GM21423 (cell line): ENCODE data around the gene TDRKH.
"Not testable (repeated sequence)": the region's sequence is repeated elsewhere in the genome, so short reads cannot be mapped to it uniquely, and the experiment has no call there.

ENCODE experiments used
- ATAC-seq: cut with Tn5 transposase; IDR thresholded peaks from one replicate; pipeline ENCODE4 v1.9.1; 2021; ENCODE audit warnings: mild to moderate bottlenecking, moderate library complexity; ENCODE audit not compliant: unreplicated experiment

The TDRKH gene

DNA sequence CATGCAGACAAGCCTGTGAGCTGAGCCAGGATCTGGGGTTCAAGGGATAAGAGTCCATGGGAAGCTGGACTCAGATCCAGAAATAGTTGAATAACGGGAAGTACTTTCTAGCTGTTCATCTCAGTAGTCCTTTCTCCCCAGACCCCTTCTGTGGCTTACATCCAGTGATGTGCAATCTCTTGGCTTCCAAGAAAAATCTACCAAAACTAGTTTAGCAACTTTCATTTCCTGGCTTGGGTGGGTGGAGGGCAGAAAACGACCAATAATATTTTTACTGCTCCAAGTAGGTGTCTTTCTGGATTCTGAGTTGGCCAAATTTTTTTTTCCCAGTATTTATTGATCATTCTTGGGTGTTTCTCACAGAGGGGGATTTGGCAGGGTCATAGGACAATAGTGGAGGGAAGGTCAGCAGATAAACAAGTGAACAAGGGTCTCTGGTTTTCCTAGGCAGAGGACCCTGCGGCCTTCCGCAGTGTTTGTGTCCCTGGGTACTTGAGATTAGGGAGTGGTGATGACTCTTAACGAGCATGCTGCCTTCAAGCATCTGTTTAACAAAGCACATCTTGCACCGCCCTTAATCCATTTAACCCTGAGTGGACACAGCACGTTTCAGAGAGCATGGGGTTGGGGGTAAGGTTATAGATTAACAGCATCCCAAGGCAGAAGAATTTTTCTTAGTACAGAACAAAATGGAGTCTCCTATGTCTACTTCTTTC is 21.8 kb downstream of the TDRKH start:
- ATAC-seq, result not testable (repeated sequence)

DNA sequence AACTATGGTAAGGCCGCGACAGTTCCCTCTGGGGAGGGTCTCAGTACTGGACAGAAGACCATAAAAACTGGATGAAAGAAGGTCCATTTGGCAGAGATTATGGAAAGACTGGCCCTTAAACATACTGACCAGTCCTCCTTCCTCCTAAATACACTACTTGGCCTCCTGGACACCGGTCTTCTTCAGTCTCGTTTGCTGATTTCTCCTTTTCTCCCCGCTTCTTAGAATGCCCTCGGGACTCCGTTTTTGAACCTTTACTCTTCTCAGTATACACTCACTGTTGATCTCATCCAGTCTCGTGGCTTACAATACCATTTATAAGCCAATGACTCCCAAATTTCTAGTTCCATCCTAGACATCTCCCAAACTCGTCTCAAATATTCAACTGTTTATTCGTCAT is 26.3 kb downstream of the TDRKH start:
- no peak for ATAC-seq

DNA sequence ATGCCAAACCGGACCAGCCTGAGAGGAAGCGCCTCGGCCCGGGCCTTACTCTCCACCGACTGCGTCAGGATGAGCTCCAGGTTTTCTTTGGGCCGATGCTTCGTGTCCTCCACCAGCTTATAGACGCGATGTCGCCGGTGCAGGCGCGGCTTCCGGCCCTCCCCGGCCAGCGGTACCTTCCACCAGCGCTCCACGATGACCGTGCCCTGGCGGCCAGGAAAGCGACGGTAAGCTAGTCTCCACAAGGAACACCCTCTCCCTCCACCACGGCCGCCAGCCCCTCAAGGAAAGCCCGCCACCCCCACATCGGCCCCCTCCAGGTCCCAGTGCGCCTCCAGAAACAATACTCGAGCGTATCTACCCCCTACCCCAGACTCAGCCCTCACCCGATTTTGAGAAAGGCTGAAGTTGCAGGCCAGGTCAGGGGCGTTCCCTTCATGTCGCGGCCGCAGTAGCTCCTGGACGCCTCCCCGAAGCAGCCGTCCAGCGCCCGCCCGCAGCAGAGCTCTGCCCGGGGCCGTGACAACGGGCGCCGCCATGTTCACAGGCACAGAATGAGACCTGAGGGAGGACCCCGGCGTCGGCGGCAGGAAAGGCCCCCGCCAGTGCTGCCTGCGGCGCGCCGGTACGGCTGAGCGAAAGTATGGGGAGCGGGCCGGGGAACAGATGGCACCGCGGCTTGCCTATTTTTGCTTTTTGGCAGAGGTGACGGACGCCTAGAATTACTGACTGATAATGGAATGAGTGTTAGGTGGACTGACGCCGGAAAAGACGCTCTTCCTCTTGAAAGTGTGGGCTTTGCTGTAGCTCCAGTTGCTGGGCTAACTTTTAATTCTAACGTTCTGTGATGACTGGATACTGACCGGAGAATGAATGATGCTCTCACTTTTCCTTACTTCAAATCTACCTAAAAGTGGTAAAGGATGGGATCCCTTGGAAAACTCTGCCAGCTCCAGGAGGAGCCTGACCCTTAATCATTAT is 27.1 kb downstream of the TDRKH start, which contains the start of gene MRPL9:
Gene MRPL9 (minus strand): TSS at position 556 of the 981 bp plus-strand sequence. CDS start 17 bp downstream, at position 539.
- peak; percentile 95 for ATAC-seq

DNA sequence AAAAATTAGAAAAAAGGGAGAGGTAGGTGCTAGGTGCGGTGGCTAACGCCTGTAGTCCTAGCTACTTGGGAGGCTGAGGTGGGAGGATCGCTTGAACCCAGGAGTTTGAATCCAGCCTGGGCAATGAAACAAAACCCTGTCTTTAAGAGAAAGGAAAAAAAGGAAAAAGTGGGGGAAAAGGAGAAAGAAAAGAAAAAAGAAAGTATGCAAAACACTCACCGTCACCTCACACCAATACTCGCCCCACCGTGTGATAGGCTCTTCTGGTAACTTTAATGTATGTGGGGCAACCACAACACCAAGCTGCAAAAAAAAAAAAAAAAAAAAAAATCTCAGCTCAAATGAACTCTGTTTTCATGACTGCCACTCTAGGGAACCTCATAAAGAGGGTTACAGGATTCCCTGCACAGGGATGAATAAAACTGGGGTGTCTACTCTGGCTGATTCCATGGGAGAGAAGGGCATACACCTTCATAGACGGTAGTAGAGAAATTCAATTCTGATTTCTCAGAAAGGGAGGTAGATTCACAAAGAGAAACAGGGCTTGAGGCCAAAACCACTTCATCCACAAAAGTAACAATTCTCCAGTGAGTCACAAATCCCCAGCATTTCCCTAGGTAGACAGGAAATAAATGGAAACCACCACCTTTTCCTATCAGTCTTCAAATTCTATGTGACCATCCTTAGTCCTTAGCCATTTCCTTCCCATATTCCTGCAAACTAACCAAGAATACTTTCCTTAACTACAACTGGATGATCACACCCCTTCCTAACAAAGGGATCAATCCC is 29.5 kb downstream of the TDRKH start:
- no peak for ATAC-seq

DNA sequence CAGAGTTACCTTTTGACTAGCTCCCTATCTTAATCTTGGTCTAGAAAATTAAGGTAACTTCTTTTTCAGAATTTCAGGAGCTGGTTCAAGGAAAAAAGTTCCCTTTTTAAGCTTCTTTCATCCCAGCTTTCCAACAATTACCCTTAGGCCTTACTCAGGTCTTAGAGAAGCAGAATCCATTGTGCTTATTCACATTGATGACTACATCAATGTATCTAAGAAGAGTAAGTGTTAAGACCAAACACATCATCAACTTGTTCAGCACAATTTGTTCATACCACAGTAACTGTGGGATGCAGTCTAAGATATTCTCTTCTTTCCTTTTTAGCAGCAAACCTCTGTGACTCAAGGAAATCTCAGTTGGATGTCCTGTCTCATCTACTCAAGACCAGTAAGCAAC is 31.1 kb downstream of the TDRKH start:
- no peak for ATAC-seq

DNA sequence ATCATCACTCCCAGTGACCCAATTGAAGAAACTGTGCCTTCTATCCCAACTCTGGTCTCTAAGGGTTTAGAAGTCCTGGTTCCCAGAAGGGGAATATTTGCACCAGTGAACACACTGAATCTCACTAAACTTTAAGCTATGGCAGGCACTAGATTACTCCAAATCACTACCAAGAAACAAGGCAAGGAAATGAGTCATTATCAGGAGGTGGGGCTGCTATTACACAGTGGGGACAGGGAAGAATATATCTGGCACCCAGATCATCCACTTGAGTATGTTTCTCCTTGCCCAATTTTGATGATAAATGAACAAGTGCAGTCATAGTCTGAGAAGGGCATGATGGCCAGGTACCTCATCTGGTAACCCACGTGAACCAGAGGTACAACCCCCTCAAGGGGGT is 34.0 kb downstream of the TDRKH start:
- ATAC-seq, result no peak

DNA sequence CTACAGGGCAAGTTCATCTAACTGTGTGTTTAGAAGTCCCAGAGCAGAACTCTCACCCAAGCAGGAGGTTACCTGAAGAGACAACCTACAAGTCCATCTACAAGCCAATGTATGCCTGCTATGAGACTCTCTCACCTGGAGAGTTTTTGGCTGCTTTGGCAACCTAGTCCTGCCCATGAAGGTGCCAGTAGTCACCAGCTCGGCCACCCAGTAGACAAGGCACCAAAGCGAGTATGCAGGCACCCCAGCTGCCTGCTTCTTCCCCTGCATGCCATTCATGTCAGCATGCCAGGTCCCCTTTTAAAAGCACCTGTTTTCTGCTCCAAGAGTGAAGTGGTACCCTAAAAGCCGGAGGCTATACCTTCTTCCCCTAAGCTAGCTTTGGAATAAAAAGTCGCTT is 48.8 kb downstream of the TDRKH start:
- no peak for ATAC-seq

- ATAC-seq, result no peak
Measured at GRCh38 chr1:151739590-151740355, 50.5 kb downstream of the TDRKH start.

DNA sequence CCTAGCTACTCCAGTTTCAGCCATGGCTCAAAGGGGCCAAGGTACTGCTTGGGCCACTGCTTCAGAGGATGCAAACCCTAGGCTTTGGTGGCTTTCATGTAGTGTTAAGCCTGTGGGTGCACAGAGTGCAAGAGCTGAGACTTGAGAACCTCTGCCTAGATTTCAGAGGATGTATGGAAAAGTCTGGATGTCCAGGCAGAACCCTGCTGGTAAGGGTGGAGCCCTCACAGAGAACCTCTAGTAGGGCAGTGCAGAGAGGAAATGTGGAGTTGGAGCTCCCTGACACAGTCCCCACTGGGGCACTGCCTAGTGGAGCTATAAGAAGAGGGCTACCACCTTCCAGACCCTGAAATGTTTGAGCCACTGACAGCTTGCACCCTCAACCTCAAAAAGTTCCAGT is 52.8 kb downstream of the TDRKH start:
- ATAC-seq, result no peak

DNA sequence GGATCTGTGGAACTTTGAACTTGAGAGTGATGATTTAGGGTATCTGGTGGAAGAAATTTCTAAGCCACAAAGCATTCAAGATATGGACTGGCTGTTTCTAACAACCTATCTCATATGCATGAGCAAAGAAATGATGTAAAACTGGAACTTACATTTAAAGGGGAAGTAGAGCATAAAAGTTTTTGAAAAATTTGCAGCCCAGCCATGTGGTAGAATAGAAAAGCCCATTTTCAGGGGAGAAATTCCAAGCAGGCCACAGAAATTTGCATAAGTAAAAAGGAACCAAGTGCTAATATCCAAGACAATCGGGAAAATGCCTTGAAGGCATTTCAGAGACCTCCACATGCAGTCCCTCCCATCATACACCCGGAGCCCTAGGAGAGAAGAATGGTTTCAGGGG is 53.3 kb downstream of the TDRKH start:
- no peak for ATAC-seq

GRCh38 chr1:151733995-151734394 is 56.3 kb downstream of the TDRKH start:
- not testable (repeated sequence) for ATAC-seq

GRCh38 chr1:151733126-151733525 is 57.2 kb downstream of the TDRKH start:
- ATAC-seq, result no peak

GRCh38 chr1:151729966-151730291 is 60.4 kb downstream of the TDRKH start:
- no peak for ATAC-seq

DNA sequence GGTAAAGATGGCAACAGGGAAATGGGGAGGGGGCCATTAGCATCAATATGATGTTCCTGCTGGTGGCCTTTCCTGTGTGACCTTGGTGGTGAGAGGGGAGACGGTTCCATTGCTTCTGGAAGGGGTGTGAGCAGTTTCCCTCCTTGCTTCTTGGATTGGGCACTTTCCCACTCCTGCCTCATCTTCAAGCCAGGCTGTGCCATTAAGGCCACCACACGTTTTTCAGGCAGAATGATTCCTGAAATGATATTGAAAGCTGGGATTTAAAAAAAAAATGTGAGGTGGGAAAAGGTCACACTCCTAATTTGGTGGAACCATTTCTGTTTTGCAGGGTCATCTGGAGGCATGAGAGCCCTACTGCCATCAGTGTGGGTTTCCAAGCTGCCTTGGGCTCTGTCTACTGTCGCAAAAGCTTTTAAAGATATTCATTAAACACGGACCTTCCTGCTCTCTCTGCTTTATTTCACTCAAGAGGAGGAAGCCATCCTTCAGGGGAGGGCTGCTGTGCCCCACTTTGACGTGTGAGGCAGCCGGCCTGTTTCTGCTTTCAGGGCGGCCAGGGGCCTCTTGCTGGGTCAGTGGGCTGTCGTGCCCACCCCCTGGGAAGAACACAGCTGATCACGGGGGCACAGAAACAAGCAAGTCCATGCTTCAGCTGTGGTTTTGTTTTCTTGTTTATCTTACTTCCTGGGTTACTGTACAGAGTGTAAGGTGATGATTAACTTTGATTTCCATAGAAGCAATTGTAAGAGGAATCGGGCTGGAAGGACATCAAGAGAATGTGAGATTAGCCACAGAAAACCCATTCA is 60.9 kb downstream of the TDRKH start:
- ATAC-seq, result no peak

DNA sequence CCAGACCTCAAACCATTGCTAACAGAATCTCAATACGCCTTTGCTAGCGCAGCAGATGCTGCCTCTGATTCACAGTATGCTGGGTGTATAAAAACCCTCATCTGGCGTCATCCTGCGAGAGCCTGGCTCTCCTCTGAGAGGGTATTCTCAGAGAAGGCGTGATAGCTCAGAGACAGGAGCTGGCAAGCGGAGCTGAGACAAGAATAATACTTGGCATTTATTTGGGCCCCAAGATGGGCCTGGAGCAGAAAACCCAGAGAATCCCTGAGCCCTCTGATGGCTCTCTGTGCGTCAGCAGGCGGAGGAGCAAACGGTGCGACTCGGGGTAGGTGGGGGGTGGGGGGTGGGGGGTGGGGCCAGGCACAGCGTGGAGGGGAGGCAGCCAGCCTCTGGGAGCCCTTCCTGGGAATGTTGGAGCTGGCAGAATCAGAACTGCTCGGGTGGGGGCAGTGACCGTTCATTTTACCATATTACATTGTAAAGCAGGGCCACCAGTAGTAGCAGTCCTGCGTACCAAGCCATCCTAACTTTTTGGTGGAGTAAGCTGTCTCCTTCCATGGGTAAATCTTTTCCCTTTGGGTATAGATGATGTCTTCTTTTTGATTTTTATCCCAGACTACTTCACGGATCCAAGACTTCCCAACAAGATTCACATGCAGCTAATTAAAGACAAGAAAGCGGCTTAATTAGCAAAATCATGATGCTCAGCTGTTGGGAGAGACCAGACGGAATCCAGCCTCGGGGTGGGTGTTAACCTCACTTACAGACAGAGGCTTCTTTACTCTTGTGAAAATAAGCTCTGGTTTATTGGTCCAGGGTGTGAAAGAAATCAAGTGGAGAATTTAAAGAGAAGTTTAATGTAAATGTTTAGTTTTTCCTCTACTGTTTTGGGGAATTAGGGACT is 61.9 kb downstream of the TDRKH start:
- no peak for ATAC-seq

- ATAC-seq, result no peak
Measured at GRCh38 chr1:151723726-151724370, 66.5 kb downstream of the TDRKH start.
